GM18868 (cell line): ENCODE data around the gene PLEKHA6.
"Not testable (repeated sequence)": the region's sequence is repeated elsewhere in the genome, so short reads cannot be mapped to it uniquely, and the experiment has no call there.

ENCODE experiments used
- ATAC-seq: cut with Tn5 transposase; IDR thresholded peaks from one replicate; pipeline ENCODE4 v1.9.1; 2021; ENCODE audit warnings: mild to moderate bottlenecking, moderate library complexity; ENCODE audit not compliant: unreplicated experiment

The PLEKHA6 gene

GRCh38 chr1:204248954-204249353 is 110.8 kb downstream of the PLEKHA6 start:
- ATAC-seq: no peak

GRCh38 chr1:204246876-204247275 is 112.9 kb downstream of the PLEKHA6 start:
- no peak for ATAC-seq

GRCh38 chr1:204242920-204243319 is 116.8 kb downstream of the PLEKHA6 start:
- no peak for ATAC-seq

- no peak for ATAC-seq
These were observed 117.8 kb downstream of the PLEKHA6 start for GRCh38 chr1:204241914-204242313.

- no peak for ATAC-seq
These were observed 118.7 kb downstream of the PLEKHA6 start for GRCh38 chr1:204241050-204241449.

- no peak for ATAC-seq
These were observed 119.5 kb downstream of the PLEKHA6 start for GRCh38 chr1:204240233-204240632.

- not testable (repeated sequence) for ATAC-seq
These were observed 120.3 kb downstream of the PLEKHA6 start for GRCh38 chr1:204239401-204239800.

- not testable (repeated sequence) for ATAC-seq
These were observed 121.2 kb downstream of the PLEKHA6 start for GRCh38 chr1:204238520-204238919.

GRCh38 chr1:204237515-204237914 is 122.2 kb downstream of the PLEKHA6 start:
- not testable (repeated sequence) for ATAC-seq

GRCh38 chr1:204232526-204232925 is 127.2 kb downstream of the PLEKHA6 start:
- no peak for ATAC-seq

GRCh38 chr1:204230211-204230610 is 129.5 kb downstream of the PLEKHA6 start:
- no peak for ATAC-seq

GRCh38 chr1:204228896-204229295 is 130.8 kb downstream of the PLEKHA6 start:
- no peak for ATAC-seq

- ATAC-seq: no peak
These were observed 131.5 kb downstream of the PLEKHA6 start for GRCh38 chr1:204227996-204228785.

- no peak for ATAC-seq
These were observed 132.4 kb downstream of the PLEKHA6 start for GRCh38 chr1:204227351-204227750.

- ATAC-seq: no peak
These were observed 133.6 kb downstream of the PLEKHA6 start for GRCh38 chr1:204225841-204226735.

- no peak for ATAC-seq
These were observed 135.1 kb downstream of the PLEKHA6 start for GRCh38 chr1:204224655-204225054.

GRCh38 chr1:204223129-204223860 is 136.4 kb downstream of the PLEKHA6 start:
- no peak for ATAC-seq

- no peak for ATAC-seq
These were observed 137.0 kb downstream of the PLEKHA6 start for GRCh38 chr1:204222764-204223055.

- ATAC-seq: no peak
These were observed 137.5 kb downstream of the PLEKHA6 start for GRCh38 chr1:204222006-204222763.

- ATAC-seq: no peak
These were observed 138.5 kb downstream of the PLEKHA6 start for GRCh38 chr1:204221271-204221670.
